HepG2 (cell line): ENCODE data around the gene KPNA3. TPM values are rescaled to one million over a fixed set of nuclear protein-coding genes. Genes with fewer than 3 reads are reported as not detected.

ENCODE experiments used
- ATAC-seq: fragments of 200-7000 bp; cut with Tn5 transposase; 3 replicates; pipeline ENCODE4 v1.9.1; 2020; ENCODE audit warnings: mild to moderate bottlenecking, moderate library complexity
- BruUV-seq: library from RNA; stranded (reverse); fragments of 400-500 nt; replicated peaks from 2 replicates; lab custom pipeline; 2021; lab: Mats Ljungman, UMichigan
- CTCF ChIA-PET: fragments of 300-600 bp; formaldehyde crosslinking; extraction: SDS; loops from one replicate; lab custom pipeline; 2021; ENCODE audit warnings: low total read pairs, inconsistent platforms, low intra/inter-chr PET ratio; lab: Yijun Ruan, JAX
- POLR2A ChIA-PET: fragments of 350-600 bp; sonication (Branson Sonifier 250); formaldehyde crosslinking; loops from one replicate; lab custom pipeline; 2020; ENCODE audit warnings: antibody characterized with exemption, inconsistent platforms; lab: Yijun Ruan, JAX
- DNase-seq: peaks from one replicate; pipeline ENCODE4 v3.0.0-alpha.2; 2015; ENCODE audit warnings: low spot score
- FAIRE-seq: peaks from 3 replicates; lab custom pipeline; 2011; peaks lifted over from hg19 to GRCh38; lab: Jason Lieb, UNC
- H2AFZ ChIP-seq: one replicate; pipeline ENCODE4 v1.6.1; 2011; ENCODE audit warnings: low read length, inconsistent platforms
- H3K27ac ChIP-seq: fragments of 300-600 bp; 3 replicates; pipeline ENCODE4 v1.8.0; 2011; ENCODE audit warnings: mixed run types, mild to moderate bottlenecking, mixed read lengths, low read length, inconsistent platforms; ENCODE audit not compliant: insufficient read depth; ENCODE audit errors: extremely low read length
- H3K27me3 ChIP-seq, 2 experiments: fragments of 200-600 bp in 1 of 2; 2 replicates in 1 of 2; 3 replicates in 1 of 2; pipeline versions ENCODE4 v1.6.0 to v1.8.0; 2011; ENCODE audit warnings: low read length in 2 of 2, mild to moderate bottlenecking in 2 of 2, moderate library complexity in 2 of 2, inconsistent platforms in 1 of 2; ENCODE audit not compliant: insufficient read depth in 2 of 2, control insufficient read depth in 1 of 2
- H3K36me3 ChIP-seq, 2 experiments: fragments of 200-600 bp in 1 of 2; replicated peaks in 1 of 2; 2 replicates in 1 of 2; 3 replicates in 1 of 2; pipeline versions ENCODE4 v1.5.1 to v1.8.0; 2011; ENCODE audit warnings: low read length in 2 of 2, inconsistent platforms in 1 of 2; ENCODE audit not compliant: insufficient read depth in 2 of 2, control insufficient read depth in 1 of 2
- H3K4me1 ChIP-seq: 2 replicates; pipeline ENCODE4 v1.5.1; 2012; ENCODE audit warnings: low read length, inconsistent platforms; ENCODE audit not compliant: insufficient read depth
- H3K4me2 ChIP-seq: 2 replicates; pipeline ENCODE4 v1.6.0; 2011; ENCODE audit warnings: low read depth, low read length, inconsistent platforms
- H3K4me3 ChIP-seq, 3 experiments: fragments of 200-600 bp in 1 of 3; sonication (generic), shearing (Covaris generic) in 1 of 3; replicated peaks in 1 of 3; 2 replicates each; pipeline ENCODE4 v1.5.1; 2011 to 2016; ENCODE audit warnings: low read length in 3 of 3, inconsistent platforms in 2 of 3, low read depth in 2 of 3, mild to moderate bottlenecking in 2 of 3, control low read depth in 1 of 3, mixed read lengths in 1 of 3; ENCODE audit not compliant: insufficient read depth in 1 of 3
- H3K79me2 ChIP-seq: one replicate; pipeline ENCODE4 v1.6.1; 2011; ENCODE audit warnings: low read length, inconsistent platforms; ENCODE audit not compliant: insufficient read depth
- H3K9ac ChIP-seq: 2 replicates; pipeline ENCODE4 v1.6.0; 2011; ENCODE audit warnings: mild to moderate bottlenecking, low read depth, low read length, inconsistent platforms; ENCODE audit not compliant: insufficient read depth
- H3K9me3 ChIP-seq: 2 replicates; pipeline ENCODE4 v1.5.1; 2012; ENCODE audit warnings: mild to moderate bottlenecking, low read length
- H4K20me1 ChIP-seq: 2 replicates; pipeline ENCODE4 v1.6.0; 2011; ENCODE audit warnings: inconsistent platforms, mild to moderate bottlenecking, low read length, moderate library complexity; ENCODE audit not compliant: insufficient read depth
- ARID4A ChIP-seq: sonication (generic); formaldehyde crosslinking; IDR thresholded peaks from 2 replicates; pipeline ENCODE4 v1.5.0; 2020; ENCODE audit warnings: mild to moderate bottlenecking, missing genetic modification reagents, borderline replicate concordance
- CBX2 ChIP-seq, 2 experiments: fragments of 200-600 bp in 1 of 2; sonication (generic); formaldehyde crosslinking in 1 of 2; IDR thresholded peaks; 2 replicates each; pipeline versions ENCODE4 v1.7.0 to v1.8.1; 2018 to 2022; ENCODE audit warnings: low read depth in 2 of 2, low read length in 1 of 2, mild to moderate bottlenecking in 1 of 2, missing genetic modification reagents in 1 of 2
- CREB3 ChIP-seq: sonication (generic); formaldehyde crosslinking; IDR thresholded peaks from 2 replicates; pipeline ENCODE4 v1.5.0; 2020; ENCODE audit warnings: missing genetic modification reagents
- THAP11 ChIP-seq: IDR thresholded peaks from 2 replicates; pipeline ENCODE4 v1.6.1; 2016; ENCODE audit warnings: missing biosample characterization, missing genetic modification reagents
- THAP7 ChIP-seq: sonication (generic); formaldehyde crosslinking; IDR thresholded peaks from 2 replicates; pipeline ENCODE4 v1.8.1; 2023; ENCODE audit warnings: mild to moderate bottlenecking, missing genetic modification reagents
- ZNF614 ChIP-seq: IDR thresholded peaks from 2 replicates; pipeline ENCODE4 v1.6.1; 2018; ENCODE audit warnings: missing biosample characterization, missing genetic modification reagents, inconsistent platforms, borderline replicate concordance
- ZSCAN29 ChIP-seq: sonication (generic); formaldehyde crosslinking; conservative IDR thresholded peaks from 2 replicates; pipeline ENCODE4 v1.4.0; 2020; ENCODE audit warnings: mild to moderate bottlenecking, missing genetic modification reagents
- WGBS: methylation state at CpG from one replicate; pipeline ENCODE4 v1.1.6; 2017; ENCODE audit warnings: low lambda C conversion rate; 5-methylcytosine and 5-hydroxymethylcytosine counted together
- in situ Hi-C: cut with HindIII; loops from 2 replicates; pipeline ENCODE4 v1.10.0; 2017; ENCODE audit warnings: low pct_unique_long_range_greater_than_20kb; ENCODE audit not compliant: extremely low pct_ligation_motif_present
- intact Hi-C: fragments of 100-400 bp; cut with micrococcal nuclease; formaldehyde crosslinking; loops from one replicate; pipeline ENCODE4 v1.10.0; 2022; ENCODE audit not compliant: unreplicated experiment
- polyA plus RNA-seq, 8 experiments: library from polyadenylated mRNA; depleted of rRNA in 3 of 8; stranded (reverse) in 7 of 8; unstranded in 1 of 8; fragments of >200 nt; fragmentation: Illumina TruSeq in 4 of 8; extraction: Trizol in 4 of 8; gene quantifications; 2 replicates each; pipeline versions ENCODE4 v1.2.1 to v1.2.3, GENCODE V29; 2011 to 2016; ENCODE audit warnings: low read depth in 4 of 8, missing spikeins in 1 of 8, mixed read lengths in 1 of 8; ENCODE audit not compliant: insufficient read depth in 1 of 8
- total RNA-seq, 5 experiments: library from RNA; depleted of rRNA; stranded (reverse); fragments of >200 nt; fragmentation: Illumina TruSeq; extraction: Trizol; gene quantifications; 2 replicates each; pipeline ENCODE4 v1.2.3, GENCODE V29; 2016; ENCODE audit warnings: low read depth in 1 of 5

KPNA3 gene
- total and polyA plus RNA-seq, 2 of the 13 experiments (the other 11 are each of a cell fraction or from before 2014, with no cell fraction given), result 13.0 to 28.9 TPM

- in situ Hi-C loops (loop anchor here (25.0 kb wide), 3 partner anchors 1148 to 1398 kb away; partner anchors contain the start of gene RNASEH2B), intact Hi-C loops (no loop called here)
- no peak overlapping the region for H3K4me2 ChIP-seq
- no peaks in the 10 kb centered on the region for H3K9me3 ChIP-seq
- CTCF ChIA-PET, result no interaction called here
- H3K79me2 ChIP-seq, result no peaks in the 10 kb centered on the region
- H3K27me3 ChIP-seq, result no peaks in the 10 kb centered on the region
- peaks cover 2% of the 10 kb centered on the region; the same call in 1 of the 2 replicates for H4K20me1 ChIP-seq
- H3K9ac ChIP-seq, result no peak overlapping the region
- ATAC-seq, result no peak
- H3K4me1 ChIP-seq, result no peaks in the 10 kb centered on the region
- no peak overlapping the region for H3K4me3 ChIP-seq
- BruUV-seq, result no TSS peak
- no peak overlapping the region for H3K27ac ChIP-seq
- H2AFZ ChIP-seq, result no peak overlapping the region
- POLR2A ChIA-PET, result no interaction called here
- WGBS, result 93% methylated on average over 4 of the region's 4 CpGs
- H3K36me3 ChIP-seq, result peaks cover 9 to 55% of the 10 kb centered on the region in 2 experiments
- TF ChIP-seq THAP11 (CRISPR knock-in tag) (no peak), ZSCAN29 (no peak), THAP7 (no peak), CREB3 (no peak), CBX2 (IDR thresholded peaks at IDR 0.05; ENCODE audit: low read depth, low read length) (no peak), CBX2 (CRISPR knock-in tag; IDR thresholded peaks at IDR 0.05; ENCODE audit: low read depth) (no peak), ZNF614 (CRISPR knock-in tag) (no peak), ARID4A (CRISPR knock-in tag) (no peak)
- no peak for DNase-seq
- FAIRE-seq, result no peak
These were observed 127.9 kb downstream of the KPNA3 start for GRCh38 chr13:49664606-49665005.
